Endothelial cell of umbilical vein (primary cell): ENCODE results near the gene BCS1L. TPM values are rescaled to one million over a fixed set of nuclear protein-coding genes. Genes with fewer than 3 reads are reported as not detected.

Experiments used
- BruUV-seq: library from RNA; stranded (reverse); fragments of 400-500 nt; replicated peaks from 2 replicates; lab custom pipeline; 2021; lab: Mats Ljungman, UMichigan
- CTCF ChIA-PET: fragments of 300-600, 350-600 bp; sonication (Branson Sonifier 250); formaldehyde crosslinking; loops from one replicate; lab custom pipeline; 2021; ENCODE audit warnings: antibody characterized with exemption, inconsistent platforms; lab: Charles Lee
- POLR2A ChIA-PET: fragments of 300-600, 350-600 bp; sonication (Branson Sonifier 250); formaldehyde crosslinking; loops from one replicate; lab custom pipeline; 2021; ENCODE audit warnings: antibody characterized with exemption, inconsistent platforms; lab: Charles Lee
- DNase-seq: peaks from one replicate; pipeline ENCODE4 v3.0.0-alpha.2; 2011; ENCODE audit warnings: low read depth, low spot score
- FAIRE-seq: peaks from 2 replicates; lab custom pipeline; 2011; peaks lifted over from hg19 to GRCh38; lab: Jason Lieb, UNC
- H2AFZ ChIP-seq: 2 replicates; pipeline ENCODE4 v1.6.0; 2012; ENCODE audit warnings: low read depth, low read length, control low read depth, inconsistent platforms
- H3K27ac ChIP-seq: 2 replicates; pipeline ENCODE4 v1.5.1; 2011; ENCODE audit warnings: low read depth, mild to moderate bottlenecking, control low read depth, low read length, moderate library complexity; ENCODE audit not compliant: insufficient read depth
- H3K27me3 ChIP-seq, 2 experiments: 2 replicates each; pipeline versions ENCODE4 v1.6.0 to v1.6.1; 2011; ENCODE audit warnings: low read length in 2 of 2, mixed read lengths in 1 of 2; ENCODE audit not compliant: control insufficient read depth in 2 of 2, insufficient read depth in 2 of 2
- H3K36me3 ChIP-seq, 2 experiments: 2 replicates in 1 of 2; 3 replicates in 1 of 2; pipeline ENCODE4 v1.5.1; 2011; ENCODE audit warnings: low read length in 2 of 2, mild to moderate bottlenecking in 1 of 2, moderate library complexity in 1 of 2; ENCODE audit not compliant: control insufficient read depth in 2 of 2, insufficient read depth in 2 of 2; ENCODE audit errors: extremely low read depth in 1 of 2
- H3K4me1 ChIP-seq: 3 replicates; pipeline ENCODE4 v1.5.1; 2011; ENCODE audit warnings: mild to moderate bottlenecking, low read length; ENCODE audit not compliant: control insufficient read depth, insufficient read depth; ENCODE audit errors: extremely low read depth
- H3K4me2 ChIP-seq: 2 replicates; pipeline ENCODE4 v1.6.1; 2011; ENCODE audit warnings: low read length, control low read depth, mixed read lengths; ENCODE audit not compliant: insufficient read depth
- H3K4me3 ChIP-seq, 3 experiments: fragments of 200-600 bp in 1 of 3; sonication (generic), shearing (Covaris generic) in 1 of 3; replicated peaks in 1 of 3; 2 replicates each; pipeline ENCODE4 v1.5.1; 2011 to 2016; ENCODE audit warnings: control low read depth in 3 of 3, low read length in 3 of 3, mild to moderate bottlenecking in 2 of 3, inconsistent platforms in 1 of 3, low read depth in 1 of 3, moderate library complexity in 1 of 3; ENCODE audit not compliant: insufficient read depth in 1 of 3
- H3K79me2 ChIP-seq: 2 replicates; pipeline ENCODE4 v1.6.0; 2012; ENCODE audit warnings: low read length, inconsistent platforms; ENCODE audit not compliant: control insufficient read depth, insufficient read depth
- H3K9ac ChIP-seq: replicated peaks from 2 replicates; pipeline ENCODE3; 2011; ENCODE audit warnings: low read length, control low read depth; ENCODE audit not compliant: insufficient read depth; ENCODE audit errors: extremely low read depth
- H3K9me1 ChIP-seq: replicated peaks from 3 replicates; pipeline ENCODE4 v1.6.0; 2011; ENCODE audit warnings: mild to moderate bottlenecking, low read length; ENCODE audit not compliant: control insufficient read depth, insufficient read depth; ENCODE audit errors: extremely low read depth
- H3K9me3 ChIP-seq: replicated peaks from 2 replicates; pipeline ENCODE4 v1.5.1; 2012; ENCODE audit warnings: low read length, inconsistent platforms; ENCODE audit not compliant: control insufficient read depth, insufficient read depth
- H4K20me1 ChIP-seq: replicated peaks from 2 replicates; pipeline ENCODE3; 2011; ENCODE audit warnings: mild to moderate bottlenecking, low read length; ENCODE audit not compliant: control insufficient read depth, insufficient read depth; ENCODE audit errors: extremely low read depth
- EZH2 ChIP-seq: IDR thresholded peaks from 2 replicates; pipeline ENCODE4 v1.6.1; 2012; ENCODE audit warnings: borderline replicate concordance, low read depth, mild to moderate bottlenecking, moderate library complexity, low read length, inconsistent platforms; ENCODE audit not compliant: severe bottlenecking
- FOS ChIP-seq: IDR thresholded peaks from 2 replicates; pipeline ENCODE4 v1.6.1; 2011; ENCODE audit warnings: mild to moderate bottlenecking, low read length, moderate library complexity, borderline replicate concordance; ENCODE audit not compliant: insufficient read depth
- GATA2 ChIP-seq: IDR thresholded peaks from 2 replicates; pipeline ENCODE4 v1.7.0; 2011; ENCODE audit warnings: low read depth, mild to moderate bottlenecking, moderate library complexity, mixed read lengths, low read length; ENCODE audit not compliant: insufficient read length, insufficient read depth
- JUN ChIP-seq: IDR thresholded peaks from 2 replicates; pipeline ENCODE4 v1.6.1; 2011; ENCODE audit warnings: borderline replicate concordance, low read depth; ENCODE audit not compliant: insufficient read length, insufficient read depth
- MYC ChIP-seq: IDR thresholded peaks from one replicate; pipeline ENCODE4 v1.6.1; 2011; ENCODE audit warnings: mild to moderate bottlenecking, low read depth, low read length
- POLR2A ChIP-seq: IDR thresholded peaks from 2 replicates; pipeline ENCODE4 v1.6.1; 2012; ENCODE audit warnings: low read depth, mild to moderate bottlenecking, control low read depth, low read length
- POLR2AphosphoS5 ChIP-seq: IDR thresholded peaks from 2 replicates; pipeline ENCODE4 v1.6.1; 2012; ENCODE audit warnings: low read depth, mild to moderate bottlenecking, control low read depth, low read length, moderate library complexity; ENCODE audit not compliant: insufficient read depth
- dilution Hi-C: fragments of 300-500 bp; cut with MboI; formaldehyde crosslinking; loops from one replicate; pipeline ENCODE4 v1.15.0; 2019; ENCODE audit warnings: low sequenced_read_pairs; ENCODE audit not compliant: extremely low pct_ligation_motif_present
- intact Hi-C: fragments of 100-400 bp; cut with micrococcal nuclease; formaldehyde crosslinking; loops from one replicate; pipeline ENCODE4 v1.10.0; 2022
- polyA plus RNA-seq, 4 experiments: library from polyadenylated mRNA; depleted of rRNA in 3 of 4; stranded (reverse) in 3 of 4; unstranded in 1 of 4; fragments of >200 nt; gene quantifications; 2 replicates each; pipeline versions ENCODE4 v1.2.1 to v1.2.3, GENCODE V29; 2011 to 2012; ENCODE audit warnings: missing spikeins in 1 of 4
- total RNA-seq: library from RNA; stranded (reverse); gene quantifications from 2 replicates; pipeline ENCODE4 v1.2.3, GENCODE V29; 2021
- TF ChIP-seq, protein P1 (sequence below), 2 donors: IDR thresholded peaks; 1 replicate in 1 of 2; 2 replicates in 1 of 2; pipeline ENCODE4 v1.5.1; 2011; ENCODE audit warnings: low read length in 2 of 2, mild to moderate bottlenecking in 2 of 2, moderate library complexity in 2 of 2, control low read depth in 1 of 2, inconsistent platforms in 1 of 2, low read depth in 1 of 2; ENCODE audit not compliant: insufficient read depth in 1 of 2; ENCODE audit errors: extremely low read depth in 1 of 2
- TF ChIP-seq, protein P2 (sequence below): IDR thresholded peaks from 2 replicates; pipeline ENCODE4 v1.6.1; 2011; ENCODE audit not compliant: insufficient read depth, insufficient read length

BCS1L gene
- total and polyA plus RNA-seq, 2 donors (not counting 3 experiments of a cell fraction or from before 2014, with no cell fraction given) = 57.4 to 70.3 TPM

DNA sequence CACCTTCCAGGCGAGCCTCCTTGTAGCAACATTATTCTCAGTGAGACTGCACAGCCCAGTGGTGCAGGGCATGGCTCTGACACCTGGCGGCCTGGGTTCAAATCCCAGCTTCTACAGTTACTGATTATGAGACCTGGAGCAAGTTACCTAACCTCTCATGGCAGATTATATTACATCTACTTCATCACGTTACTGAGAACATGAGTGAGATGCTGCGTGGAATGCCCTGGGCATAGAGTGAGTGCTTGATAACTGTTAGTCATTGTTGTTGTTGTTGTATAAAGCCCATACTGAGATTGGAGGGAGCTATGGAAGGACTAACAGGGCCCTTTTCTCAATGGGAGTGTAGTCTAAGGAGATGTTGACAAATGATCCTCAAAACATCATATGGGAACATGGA lies 33.1 kb upstream of the BCS1L start:
- DNase-seq (no peak), FAIRE-seq (no peak)
- TF ChIP-seq FOS (no peak), JUN (no peak), EZH2 (no peak), MYC (no peak), POLR2AphosphoS5 (no peak), POLR2A (no peak), GATA2 (no peak)
- TF ChIP-seq, protein P1, sequence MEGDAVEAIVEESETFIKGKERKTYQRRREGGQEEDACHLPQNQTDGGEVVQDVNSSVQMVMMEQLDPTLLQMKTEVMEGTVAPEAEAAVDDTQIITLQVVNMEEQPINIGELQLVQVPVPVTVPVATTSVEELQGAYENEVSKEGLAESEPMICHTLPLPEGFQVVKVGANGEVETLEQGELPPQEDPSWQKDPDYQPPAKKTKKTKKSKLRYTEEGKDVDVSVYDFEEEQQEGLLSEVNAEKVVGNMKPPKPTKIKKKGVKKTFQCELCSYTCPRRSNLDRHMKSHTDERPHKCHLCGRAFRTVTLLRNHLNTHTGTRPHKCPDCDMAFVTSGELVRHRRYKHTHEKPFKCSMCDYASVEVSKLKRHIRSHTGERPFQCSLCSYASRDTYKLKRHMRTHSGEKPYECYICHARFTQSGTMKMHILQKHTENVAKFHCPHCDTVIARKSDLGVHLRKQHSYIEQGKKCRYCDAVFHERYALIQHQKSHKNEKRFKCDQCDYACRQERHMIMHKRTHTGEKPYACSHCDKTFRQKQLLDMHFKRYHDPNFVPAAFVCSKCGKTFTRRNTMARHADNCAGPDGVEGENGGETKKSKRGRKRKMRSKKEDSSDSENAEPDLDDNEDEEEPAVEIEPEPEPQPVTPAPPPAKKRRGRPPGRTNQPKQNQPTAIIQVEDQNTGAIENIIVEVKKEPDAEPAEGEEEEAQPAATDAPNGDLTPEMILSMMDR (IDR thresholded peaks at IDR 0.05; ENCODE audit: extremely low read depth in 1 of 2, insufficient read depth in 1 of 2, low read depth in 1 of 2, low read length in 2 of 2) = no peak
- TF ChIP-seq, protein P2, sequence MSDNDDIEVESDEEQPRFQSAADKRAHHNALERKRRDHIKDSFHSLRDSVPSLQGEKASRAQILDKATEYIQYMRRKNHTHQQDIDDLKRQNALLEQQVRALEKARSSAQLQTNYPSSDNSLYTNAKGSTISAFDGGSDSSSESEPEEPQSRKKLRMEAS = no peak
- ChIA-PET POLR2A (interaction anchor here (0.7 to 1.0 kb wide), 2 partner anchors 19 to 28 kb away, joined by 3 to 4 read pairs; partner anchors contain the start of gene PLCD4), CTCF (interaction anchor here (1.2 kb wide), 1 partner anchor 19 kb away, joined by 5 read pairs; the partner anchor contains the start of gene PLCD4)
- no peak overlapping the region for H3K4me3 ChIP-seq
- no peaks in the 10 kb centered on the region for H3K9me3 ChIP-seq
- no peak overlapping the region for H2AFZ ChIP-seq
- H3K9me1 ChIP-seq = no peaks in the 10 kb centered on the region
- H3K79me2 ChIP-seq = no peaks in the 10 kb centered on the region
- H3K36me3 ChIP-seq = no peaks in the 10 kb centered on the region
- dilution Hi-C loops (no loop called here), intact Hi-C loops (no loop called here)
- no peak overlapping the region for H3K27ac ChIP-seq
- BruUV-seq = no TSS peak
- no peak overlapping the region for H3K9ac ChIP-seq
- peaks cover 22% of the 10 kb centered on the region for H3K4me1 ChIP-seq
- no peaks in the 10 kb centered on the region for H4K20me1 ChIP-seq
- no peak overlapping the region for H3K4me2 ChIP-seq
- H3K27me3 ChIP-seq = no peaks in the 10 kb centered on the region
